Mesenchymal stem cell (in vitro differentiated cells and primary cell): ENCODE results near the gene RBM18.

Source experiments
- DNase-seq: peaks from one replicate; pipeline ENCODE4 v3.0.0-alpha.2; 2013
- H2AFZ ChIP-seq: one replicate; pipeline ENCODE4 v1.6.1; 2013; ENCODE audit warnings: low read depth, mild to moderate bottlenecking, control low read depth, inconsistent platforms, low read length, moderate library complexity
- H2AK5ac ChIP-seq: 2 replicates; pipeline ENCODE4 v1.6.1; 2013; ENCODE audit warnings: low read length, moderate library complexity, mild to moderate bottlenecking, inconsistent platforms; ENCODE audit not compliant: severe bottlenecking
- H2BK120ac ChIP-seq: one replicate; pipeline ENCODE4 v1.6.1; 2013; ENCODE audit warnings: low read depth, mild to moderate bottlenecking, inconsistent platforms, low read length, moderate library complexity
- H2BK12ac ChIP-seq, 2 experiments: one replicate each; pipeline ENCODE4 v1.6.1; 2013; ENCODE audit warnings: inconsistent platforms in 2 of 2, low read length in 2 of 2, mild to moderate bottlenecking in 2 of 2, moderate library complexity in 2 of 2, control low read depth in 1 of 2
- H2BK15ac ChIP-seq: one replicate; pipeline ENCODE4 v1.6.1; 2013; ENCODE audit warnings: mild to moderate bottlenecking, low read depth, inconsistent platforms; ENCODE audit not compliant: poor library complexity, severe bottlenecking
- H2BK5ac ChIP-seq: 2 replicates; pipeline ENCODE4 v1.6.1; 2013; ENCODE audit warnings: low read depth, mild to moderate bottlenecking, low read length, control low read depth, inconsistent platforms; ENCODE audit not compliant: poor library complexity, severe bottlenecking
- H3K14ac ChIP-seq, 2 experiments: one replicate each; pipeline ENCODE4 v1.6.1; 2013; ENCODE audit warnings: inconsistent platforms in 2 of 2, low read length in 2 of 2, control low read depth in 1 of 2, mild to moderate bottlenecking in 1 of 2, moderate library complexity in 1 of 2
- H3K18ac ChIP-seq, 2 experiments: one replicate each; pipeline ENCODE4 v1.6.1; 2013; ENCODE audit warnings: inconsistent platforms in 2 of 2, low read length in 2 of 2, control low read depth in 1 of 2, low read depth in 1 of 2, mild to moderate bottlenecking in 1 of 2
- H3K23ac ChIP-seq, 2 experiments: one replicate each; pipeline ENCODE4 v1.6.1; 2013; ENCODE audit warnings: inconsistent platforms in 2 of 2, low read length in 2 of 2, mild to moderate bottlenecking in 2 of 2, moderate library complexity in 2 of 2, control low read depth in 1 of 2
- H3K27ac ChIP-seq: 2 replicates; pipeline ENCODE4 v1.5.1; 2013; ENCODE audit warnings: mild to moderate bottlenecking, moderate library complexity, low read length, control low read depth, inconsistent platforms; ENCODE audit not compliant: poor library complexity, severe bottlenecking
- H3K27me3 ChIP-seq, 2 experiments: 2 replicates each; pipeline versions ENCODE4 v1.6.1 to v1.7.0; 2013; ENCODE audit warnings: low read length in 2 of 2, mild to moderate bottlenecking in 2 of 2, moderate library complexity in 2 of 2, control low read depth in 1 of 2, inconsistent platforms in 1 of 2; ENCODE audit not compliant: control insufficient read depth in 1 of 2, insufficient read depth in 1 of 2
- H3K36me3 ChIP-seq, 2 experiments: 2 replicates each; pipeline versions ENCODE4 v1.6.1 to v1.7.0; 2013; ENCODE audit warnings: low read length in 2 of 2, control low read depth in 1 of 2, inconsistent platforms in 1 of 2, low read depth in 1 of 2, mild to moderate bottlenecking in 1 of 2; ENCODE audit not compliant: insufficient read depth in 2 of 2, control insufficient read depth in 1 of 2
- H3K4ac ChIP-seq, 2 experiments: one replicate each; pipeline ENCODE4 v1.6.1; 2013; ENCODE audit warnings: inconsistent platforms in 2 of 2, low read length in 2 of 2, mild to moderate bottlenecking in 2 of 2, moderate library complexity in 2 of 2, control low read depth in 1 of 2, low read depth in 1 of 2
- H3K4me1 ChIP-seq: 2 replicates; pipeline ENCODE4 v1.6.1; 2013; ENCODE audit warnings: low read depth, low read length, control low read depth; ENCODE audit not compliant: control insufficient read depth, insufficient read depth
- H3K4me2 ChIP-seq: 2 replicates; pipeline ENCODE4 v1.6.1; 2013; ENCODE audit warnings: low read length, mild to moderate bottlenecking, inconsistent platforms; ENCODE audit not compliant: poor library complexity, severe bottlenecking
- H3K4me3 ChIP-seq, 2 experiments: 2 replicates each; pipeline versions ENCODE4 v1.5.1 to v1.7.0; 2013; ENCODE audit warnings: low read length in 2 of 2, mild to moderate bottlenecking in 2 of 2, control low read depth in 1 of 2, low read depth in 1 of 2; ENCODE audit not compliant: insufficient read depth in 1 of 2
- H3K79me1 ChIP-seq: replicated peaks from 2 replicates; pipeline ENCODE4 v1.6.1; 2013; ENCODE audit warnings: mild to moderate bottlenecking, control low read depth, low read length, inconsistent platforms; ENCODE audit not compliant: poor library complexity, severe bottlenecking
- H3K9ac ChIP-seq: 2 replicates; pipeline ENCODE4 v1.7.0; 2013; ENCODE audit warnings: mild to moderate bottlenecking, low read length, moderate library complexity
- H3K9me3 ChIP-seq: 2 replicates; pipeline ENCODE4 v1.7.0; 2013; ENCODE audit warnings: mild to moderate bottlenecking, low read length; ENCODE audit not compliant: control insufficient read depth
- H4K8ac ChIP-seq: one replicate; pipeline ENCODE4 v1.6.1; 2013; ENCODE audit warnings: inconsistent platforms, mild to moderate bottlenecking, low read length, moderate library complexity
- H4K91ac ChIP-seq: one replicate; pipeline ENCODE4 v1.6.1; 2013; ENCODE audit warnings: mild to moderate bottlenecking, low read length, inconsistent platforms
- WGBS: methylation state at CpG from one replicate; pipeline ENCODE4 v1.1.7; 2013; ENCODE audit warnings: mixed read lengths; 5-methylcytosine and 5-hydroxymethylcytosine counted together

RBM18 gene

DNA sequence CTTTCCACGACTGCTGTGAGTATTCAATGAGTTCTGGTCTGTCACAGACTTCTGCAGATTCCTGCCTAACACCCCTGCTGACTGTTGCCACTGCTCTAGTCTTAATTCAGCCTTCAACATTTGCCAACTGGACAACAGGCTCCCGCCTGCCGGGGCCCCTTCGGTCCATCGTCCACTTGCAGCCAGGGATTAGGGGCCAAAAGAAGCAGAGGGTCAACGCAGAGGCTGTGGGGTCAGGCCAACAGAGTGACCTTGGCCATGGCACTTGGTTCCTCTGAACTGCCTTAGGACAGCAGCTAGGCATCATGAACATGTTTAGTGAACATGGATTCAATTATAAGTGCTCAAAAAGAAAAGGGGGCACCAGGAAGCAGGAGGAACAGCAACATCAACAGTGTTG lies 76.3 kb downstream of the RBM18 start:
- Histone ChIP-seq H4K8ac (peak overlapping the region; percentile 22), H3K23ac (no peak overlapping the region), H3K4ac (no peak overlapping the region), H3K27ac (no peak overlapping the region), H3K4me2 (no peak overlapping the region), H2BK120ac (no peak overlapping the region), H2BK5ac (no peak overlapping the region), H3K27me3 (peaks cover 20 to 22% of the 10 kb centered on the region in 2 experiments), H2BK15ac (no peak overlapping the region), H3K9me3 (no peaks in the 10 kb centered on the region), H4K91ac (no peak overlapping the region), H3K9ac (no peak overlapping the region), H2AK5ac (no peak overlapping the region), H3K18ac (no peak overlapping the region), H3K4me3 (no peak overlapping the region), H2AFZ (no peak overlapping the region), H2BK12ac (no peak overlapping the region), H3K36me3 (no peaks in the 10 kb centered on the region), H3K4me1 (no peaks in the 10 kb centered on the region), H3K79me1 (no peaks in the 10 kb centered on the region), H3K14ac (no peak overlapping the region)
- DNase-seq, result no peak
- 82% methylated on average over 6 of the region's 6 CpGs for WGBS
